LoVo (cell line): ENCODE results near the gene TRIM74.
"Not testable (repeated sequence)": the region's sequence is repeated elsewhere in the genome, so short reads cannot be mapped to it uniquely, and the experiment has no call there.

ENCODE experiments used
- DNase-seq: peaks from one replicate; pipeline ENCODE4 v3.0.0-alpha.2; 2016; ENCODE audit warnings: low spot score

Gene TRIM74

DNA sequence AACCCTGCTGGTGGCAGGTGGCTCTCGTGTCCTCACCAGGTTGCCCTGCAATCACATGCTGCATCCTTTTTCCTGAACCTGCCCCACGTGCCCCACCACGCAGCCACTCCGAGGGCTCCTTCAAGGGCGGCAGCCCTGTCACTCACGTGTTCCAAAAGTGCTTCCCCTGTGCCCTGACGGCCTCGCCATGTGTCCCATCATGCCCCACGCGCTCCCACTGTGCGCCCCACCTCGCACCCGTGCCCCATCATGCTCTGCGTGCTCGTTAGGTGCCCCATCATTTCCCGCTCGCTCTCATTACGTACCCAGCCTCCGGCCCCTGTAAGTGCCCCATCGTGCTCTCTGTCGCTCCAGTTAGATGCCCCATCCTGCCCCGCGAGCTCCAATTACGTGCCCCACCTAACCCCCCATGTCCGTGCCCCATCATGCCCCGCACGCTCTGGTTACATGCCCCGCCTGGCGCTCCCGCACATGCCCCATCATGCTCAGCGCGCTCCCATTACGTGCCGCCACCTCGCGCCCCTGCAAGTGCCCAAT is at the start of gene TRIM74:
Gene TRIM74, minus strand, starts transcription at position 487 of the 537 bp plus-strand sequence. CDS start 3,309 bp downstream, outside the sequence.
- DNase-seq = not testable (repeated sequence)

- not testable (repeated sequence) for DNase-seq
Measured at GRCh38 chr7:73006491-73006890, 37.2 kb upstream of the TRIM74 start.

- DNase-seq = peak; percentile 89
Measured at GRCh38 chr7:73005693-73006447, 36.6 kb upstream of the TRIM74 start.

- DNase-seq = not testable (repeated sequence)
Measured at GRCh38 chr7:73005356-73005692, 36.1 kb upstream of the TRIM74 start.

DNA sequence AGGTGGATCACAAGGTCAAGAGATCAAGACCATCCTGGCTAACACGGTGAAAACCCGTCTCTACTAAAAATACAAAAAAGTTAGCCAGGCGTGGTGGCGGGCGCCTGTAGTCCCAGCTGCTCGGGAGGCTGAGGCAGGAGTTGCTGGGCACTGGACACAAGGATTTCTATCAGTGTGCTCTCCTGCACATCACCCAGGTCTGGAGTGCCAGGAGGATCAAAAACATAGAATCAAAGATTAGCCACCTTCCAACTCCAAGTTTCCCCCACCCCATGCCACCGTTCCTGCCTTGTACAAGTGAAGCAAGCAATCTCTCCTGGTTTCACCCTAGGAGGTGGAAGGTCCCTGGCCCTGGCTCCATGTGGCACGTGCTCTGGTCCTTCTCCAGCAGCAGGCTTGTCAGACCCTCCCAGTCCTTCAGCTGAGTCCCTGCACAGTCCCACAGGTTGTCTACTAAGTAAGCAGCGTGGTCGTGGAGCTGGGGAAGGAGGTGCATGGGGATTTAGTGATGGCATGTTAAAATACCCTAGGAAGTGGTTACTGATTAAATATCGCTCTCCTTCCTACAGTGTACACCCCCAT is 28.7 kb upstream of the TRIM74 start:
- not testable (repeated sequence) for DNase-seq

DNA sequence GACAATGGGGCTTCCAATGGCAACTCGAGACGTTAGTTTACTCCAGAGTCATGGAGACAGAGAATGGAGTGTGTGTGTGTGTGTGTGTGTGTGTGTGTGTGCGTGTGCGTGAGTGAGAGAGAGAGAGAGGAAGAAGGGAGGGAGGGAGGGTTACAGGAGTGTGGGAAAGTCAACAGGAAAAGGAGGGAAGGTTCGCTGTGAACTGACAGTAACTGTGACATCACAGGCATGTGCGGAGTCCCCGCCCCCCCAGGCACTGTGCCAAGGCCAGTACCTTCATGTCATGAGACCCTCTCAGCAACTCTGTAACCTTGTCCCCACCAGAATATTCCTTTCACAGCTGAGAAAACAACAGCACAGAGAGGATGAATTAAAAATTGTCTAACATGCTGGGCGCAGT is 28.2 kb upstream of the TRIM74 start:
- DNase-seq = not testable (repeated sequence)

- DNase-seq = not testable (repeated sequence)
Measured at GRCh38 chr7:72995484-72995883, 26.2 kb upstream of the TRIM74 start.

DNA sequence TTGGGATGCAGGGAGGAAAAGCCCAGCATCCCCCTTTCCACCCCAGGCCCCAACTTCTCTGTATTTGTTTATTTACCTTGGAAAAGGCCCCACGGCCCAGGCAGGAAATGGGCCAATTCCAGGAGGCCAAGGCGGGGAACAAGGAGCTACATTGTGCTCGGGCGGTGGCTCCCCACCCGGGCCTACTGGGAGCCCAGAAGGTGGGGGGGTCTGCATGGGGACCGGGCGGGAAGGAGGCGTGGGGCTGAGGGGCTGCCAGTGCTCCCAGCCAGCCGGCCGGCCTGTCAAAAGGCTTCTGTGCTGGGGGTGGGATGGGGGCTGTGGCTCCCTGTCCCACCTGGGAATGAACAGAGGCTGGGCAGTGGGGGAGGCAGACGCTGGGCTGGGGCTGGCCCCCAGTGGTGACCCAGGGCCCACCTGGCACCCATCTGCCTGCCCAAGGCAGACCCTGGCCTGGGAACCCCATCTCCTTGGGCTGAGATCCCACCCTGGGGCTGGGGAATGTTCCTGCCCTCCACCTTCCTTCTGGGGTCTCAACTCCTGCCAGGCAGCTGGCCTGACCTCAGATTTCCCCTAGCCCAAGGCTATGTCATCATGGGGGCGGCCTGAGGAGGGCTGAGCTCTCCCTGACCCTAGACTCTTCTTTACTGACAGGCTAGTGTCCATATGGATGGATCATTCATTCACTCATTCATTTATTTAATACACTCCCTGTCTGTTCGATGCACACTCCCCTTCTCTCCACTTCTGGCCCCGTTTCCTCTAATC is 21.1 kb upstream of the TRIM74 start:
- DNase-seq = not testable (repeated sequence)

DNA sequence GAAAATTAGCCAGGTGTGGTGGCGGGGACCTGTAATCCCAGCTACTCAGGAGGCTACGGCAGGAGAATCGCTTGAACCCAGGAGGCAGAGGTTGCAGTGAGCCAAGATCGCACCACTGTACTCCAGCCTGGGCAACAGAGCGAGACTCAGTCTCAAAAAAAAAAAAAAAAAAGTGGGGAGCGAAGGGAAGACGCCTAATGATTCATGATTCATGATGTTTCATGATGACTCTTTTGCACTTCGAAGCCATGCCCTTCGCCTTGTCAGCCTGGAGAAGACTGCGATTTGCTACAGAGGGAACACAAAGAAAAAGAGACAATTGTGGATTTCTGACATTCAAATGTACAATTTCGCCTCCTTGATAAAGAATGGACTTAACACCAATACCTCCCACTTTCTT is 12.8 kb upstream of the TRIM74 start:
- not testable (repeated sequence) for DNase-seq

DNA sequence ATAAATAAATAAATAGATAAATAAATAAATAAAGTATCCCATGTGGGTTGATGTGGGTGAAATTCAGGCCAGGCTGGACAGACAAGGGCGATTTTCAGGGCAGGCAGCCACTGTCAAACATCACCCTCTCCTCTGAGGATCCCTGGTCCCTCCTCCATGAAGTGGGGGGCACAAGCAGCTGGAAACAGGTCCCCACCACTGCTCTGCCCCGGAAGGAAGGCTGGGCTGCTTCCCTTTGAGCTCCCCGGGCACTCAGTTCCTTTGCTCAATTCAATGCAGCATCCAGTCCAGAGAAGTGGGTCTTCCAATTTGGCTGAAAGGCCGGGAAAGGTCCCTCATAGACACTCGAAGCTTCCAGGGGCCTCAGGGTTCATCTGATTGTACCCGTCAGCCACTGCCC is 11.1 kb upstream of the TRIM74 start:
- not testable (repeated sequence) for DNase-seq

- DNase-seq = not testable (repeated sequence)
Measured at GRCh38 chr7:72976434-72976833, 7.2 kb upstream of the TRIM74 start.

GRCh38 chr7:72975656-72976286 is 6.5 kb upstream of the TRIM74 start:
- not testable (repeated sequence) for DNase-seq

GRCh38 chr7:72974781-72975180 is 5.5 kb upstream of the TRIM74 start:
- not testable (repeated sequence) for DNase-seq

- DNase-seq = not testable (repeated sequence)
Measured at GRCh38 chr7:72971505-72971904, 2.2 kb upstream of the TRIM74 start.

DNA sequence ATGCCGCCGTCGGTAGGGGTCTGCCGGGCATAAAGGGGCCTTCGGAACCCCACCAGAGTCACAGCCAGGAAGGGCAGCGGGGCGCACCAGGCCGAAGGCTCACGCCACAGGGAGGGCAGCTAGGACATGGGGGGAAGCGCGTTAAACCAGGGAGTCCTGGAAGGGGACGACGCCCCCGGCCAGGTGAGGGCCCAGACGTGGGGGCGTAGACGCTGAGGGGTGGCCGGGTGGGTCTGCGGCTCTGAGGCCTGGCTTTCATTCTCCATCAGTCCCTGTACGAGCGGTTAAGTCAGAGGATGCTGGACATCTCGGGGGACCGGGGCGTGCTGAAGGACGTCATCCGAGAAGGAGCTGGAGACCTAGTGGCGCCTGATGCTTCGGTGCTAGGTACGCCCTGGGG is 422 bp upstream of the TRIM74 start:
- not testable (repeated sequence) for DNase-seq

DNA sequence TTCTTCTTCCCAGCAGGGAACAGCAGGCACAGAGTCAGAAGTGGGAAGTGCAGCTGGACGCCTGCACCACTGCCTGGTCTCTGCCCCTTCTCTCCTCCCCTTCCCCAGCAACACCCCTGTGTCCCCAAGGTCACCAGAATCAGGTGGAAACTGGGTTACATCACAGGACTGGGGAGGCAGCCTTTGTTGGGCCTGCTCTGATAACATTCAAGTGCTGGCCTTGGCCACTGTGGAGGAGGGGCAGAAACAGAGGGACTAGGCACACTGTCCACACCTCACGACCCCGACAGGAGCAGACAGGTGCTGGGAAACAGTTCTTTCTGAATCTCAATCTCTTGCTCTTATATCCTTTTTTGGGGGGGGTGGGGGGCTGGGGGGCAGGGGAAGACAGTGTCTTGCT is 2.4 kb downstream of the TRIM74 start:
- peak; percentile 0 for DNase-seq

- not testable (repeated sequence) for DNase-seq
Measured at GRCh38 chr7:72965186-72965975, 3.9 kb downstream of the TRIM74 start.

GRCh38 chr7:72963056-72963455 is 6.2 kb downstream of the TRIM74 start:
- DNase-seq = not testable (repeated sequence)

GRCh38 chr7:72961346-72961650 is 8.0 kb downstream of the TRIM74 start:
- not testable (repeated sequence) for DNase-seq

DNA sequence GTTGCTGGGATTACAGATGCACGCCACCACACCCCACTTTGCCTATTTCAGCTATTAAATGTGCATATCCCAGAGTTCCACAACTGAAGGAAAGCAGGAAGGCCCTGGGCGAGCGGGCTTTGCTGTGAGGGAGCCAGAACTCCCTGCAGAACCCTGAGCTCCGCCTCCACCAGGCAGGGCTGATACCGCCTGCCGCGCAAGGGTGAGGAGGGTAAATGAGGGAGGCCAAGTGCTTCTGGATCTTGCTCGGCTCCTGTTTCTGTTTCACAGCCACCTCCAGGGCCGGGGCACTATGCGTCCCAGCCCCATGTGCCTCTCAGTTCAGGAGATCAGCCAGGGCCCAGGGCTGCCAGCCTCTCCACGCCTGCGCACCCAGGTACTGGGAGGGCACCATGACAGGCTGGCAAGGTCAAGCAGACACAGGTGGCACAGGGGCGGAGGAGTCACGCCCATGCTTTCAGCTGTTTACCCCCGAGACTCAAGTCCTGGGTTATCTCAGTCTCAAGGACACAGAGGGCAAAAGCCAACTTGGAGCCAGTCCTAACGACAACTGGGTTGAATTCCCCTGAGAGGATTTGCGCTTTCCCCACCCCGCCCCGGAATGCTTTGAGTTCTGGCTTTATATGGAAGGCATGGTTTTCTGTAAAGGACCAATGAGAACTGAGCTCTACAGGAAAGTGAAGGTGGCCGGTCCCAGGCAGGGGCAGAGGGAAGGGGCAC is 8.5 kb downstream of the TRIM74 start:
- not testable (repeated sequence) for DNase-seq

DNA sequence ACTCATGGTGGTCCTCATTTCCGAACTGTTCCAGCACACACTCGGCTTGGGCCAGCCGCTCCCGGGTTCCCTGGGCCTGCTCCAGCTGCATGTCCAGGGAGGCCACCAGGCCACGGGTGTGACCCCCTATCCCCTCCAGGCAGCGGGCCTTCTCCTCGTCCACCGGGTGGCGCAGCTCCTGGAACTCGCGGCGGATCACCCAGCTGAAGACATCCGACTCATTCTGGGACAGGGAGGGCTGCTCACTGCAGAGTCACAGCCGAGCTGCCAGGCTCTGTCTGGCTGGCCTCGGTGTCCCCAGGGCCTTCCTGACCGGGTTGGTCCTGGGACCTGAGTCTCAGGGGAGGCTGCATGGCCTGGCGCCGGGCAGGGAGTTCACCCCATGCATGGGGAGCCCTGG is 9.2 kb downstream of the TRIM74 start:
- not testable (repeated sequence) for DNase-seq
